Panc1 (cell line): ENCODE results near the gene SLC25A6.

ENCODE experiments used
- CTCF ChIP-seq: fragments of 450-650 bp; IDR thresholded peaks from 2 replicates; pipeline ENCODE4 v1.5.1; 2017; ENCODE audit warnings: mild to moderate bottlenecking
- POLR2AphosphoS5 ChIP-seq: IDR thresholded peaks from 2 replicates; pipeline ENCODE4 v1.6.1; 2012; ENCODE audit warnings: mild to moderate bottlenecking, low read depth, low read length, moderate library complexity
- SIN3A ChIP-seq: IDR thresholded peaks from 2 replicates; pipeline ENCODE4 v1.6.1; 2012; ENCODE audit warnings: low read depth, mild to moderate bottlenecking, low read length, moderate library complexity, borderline replicate concordance; ENCODE audit not compliant: insufficient read depth
- TF ChIP-seq, protein P1 (sequence below), 2 experiments: IDR thresholded peaks; 2 replicates each; pipeline ENCODE4 v1.6.1; 2011 to 2012; ENCODE audit warnings: low read depth in 2 of 2, control low read depth in 1 of 2, low read length in 1 of 2, mild to moderate bottlenecking in 1 of 2, moderate library complexity in 1 of 2; ENCODE audit not compliant: insufficient read depth in 1 of 2

DNA sequence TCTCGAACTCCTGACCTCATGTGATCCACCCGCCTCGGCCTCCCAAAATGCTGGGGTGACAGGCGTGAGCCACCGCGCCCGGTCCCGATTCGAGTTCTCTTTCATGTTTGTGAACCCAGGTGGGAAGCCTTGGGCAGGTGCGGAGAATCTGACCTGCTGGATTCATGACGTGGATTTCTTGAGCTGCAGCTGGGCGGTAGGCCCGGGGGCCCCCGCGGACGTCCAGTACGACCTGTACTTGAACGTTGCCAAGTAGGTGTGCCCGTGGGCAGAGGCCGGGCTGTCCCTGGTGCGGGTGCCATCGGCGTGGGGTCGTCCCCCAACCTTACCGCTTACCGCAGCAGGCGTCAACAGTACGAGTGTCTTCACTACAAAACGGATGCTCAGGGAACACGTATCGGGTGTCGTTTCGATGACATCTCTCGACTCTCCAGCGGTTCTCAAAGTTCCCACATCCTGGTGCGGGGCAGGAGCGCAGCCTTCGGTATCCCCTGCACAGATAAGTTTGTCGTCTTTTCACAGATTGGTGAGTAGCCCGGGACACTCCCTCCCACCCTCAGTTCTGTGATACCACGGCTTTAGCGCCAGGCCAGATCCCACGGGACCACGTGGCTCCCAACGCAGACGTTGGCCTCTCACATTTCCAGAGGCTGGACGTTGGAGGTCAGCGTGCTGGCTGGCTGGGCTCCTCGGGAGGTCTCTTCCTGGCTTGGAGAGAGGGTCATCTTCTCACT lies 39.8 kb downstream of the SLC25A6 start:
- TF ChIP-seq CTCF (no peak), SIN3A (no peak), POLR2AphosphoS5 (no peak)
- TF ChIP-seq, protein P1, sequence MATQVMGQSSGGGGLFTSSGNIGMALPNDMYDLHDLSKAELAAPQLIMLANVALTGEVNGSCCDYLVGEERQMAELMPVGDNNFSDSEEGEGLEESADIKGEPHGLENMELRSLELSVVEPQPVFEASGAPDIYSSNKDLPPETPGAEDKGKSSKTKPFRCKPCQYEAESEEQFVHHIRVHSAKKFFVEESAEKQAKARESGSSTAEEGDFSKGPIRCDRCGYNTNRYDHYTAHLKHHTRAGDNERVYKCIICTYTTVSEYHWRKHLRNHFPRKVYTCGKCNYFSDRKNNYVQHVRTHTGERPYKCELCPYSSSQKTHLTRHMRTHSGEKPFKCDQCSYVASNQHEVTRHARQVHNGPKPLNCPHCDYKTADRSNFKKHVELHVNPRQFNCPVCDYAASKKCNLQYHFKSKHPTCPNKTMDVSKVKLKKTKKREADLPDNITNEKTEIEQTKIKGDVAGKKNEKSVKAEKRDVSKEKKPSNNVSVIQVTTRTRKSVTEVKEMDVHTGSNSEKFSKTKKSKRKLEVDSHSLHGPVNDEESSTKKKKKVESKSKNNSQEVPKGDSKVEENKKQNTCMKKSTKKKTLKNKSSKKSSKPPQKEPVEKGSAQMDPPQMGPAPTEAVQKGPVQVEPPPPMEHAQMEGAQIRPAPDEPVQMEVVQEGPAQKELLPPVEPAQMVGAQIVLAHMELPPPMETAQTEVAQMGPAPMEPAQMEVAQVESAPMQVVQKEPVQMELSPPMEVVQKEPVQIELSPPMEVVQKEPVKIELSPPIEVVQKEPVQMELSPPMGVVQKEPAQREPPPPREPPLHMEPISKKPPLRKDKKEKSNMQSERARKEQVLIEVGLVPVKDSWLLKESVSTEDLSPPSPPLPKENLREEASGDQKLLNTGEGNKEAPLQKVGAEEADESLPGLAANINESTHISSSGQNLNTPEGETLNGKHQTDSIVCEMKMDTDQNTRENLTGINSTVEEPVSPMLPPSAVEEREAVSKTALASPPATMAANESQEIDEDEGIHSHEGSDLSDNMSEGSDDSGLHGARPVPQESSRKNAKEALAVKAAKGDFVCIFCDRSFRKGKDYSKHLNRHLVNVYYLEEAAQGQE (IDR thresholded peaks at IDR 0.05; ENCODE audit: insufficient read depth in 1 of 2, low read depth in 2 of 2, low read length in 1 of 2) = no peak
